ENCODE measurements around the gene SLC15A1.

The SLC15A1 gene

GRCh38 chr13:98752467-98753290, at the start of gene SLC15A1:
TSS of gene SLC15A1 (minus strand) at chr13:98752672. CDS start at chr13:98752598, 74 bp downstream.
- no peak for DNase-seq (ENCODE audit: low spot score)

- no peak for DNase-seq (ENCODE audit: low spot score)
Measured at GRCh38 chr13:98801626-98802418, 49.4 kb upstream of the SLC15A1 start.

- no peak for DNase-seq (ENCODE audit: low spot score)
Measured at GRCh38 chr13:98800078-98800477, 47.6 kb upstream of the SLC15A1 start.

- no peak for DNase-seq (ENCODE audit: low spot score)
Measured at GRCh38 chr13:98798849-98799645, 46.6 kb upstream of the SLC15A1 start.

- no peak for DNase-seq (ENCODE audit: low spot score)
Measured at GRCh38 chr13:98797456-98797855, 45.0 kb upstream of the SLC15A1 start.

- DNase-seq (ENCODE audit: low spot score), result no peak
Measured at GRCh38 chr13:98796798-98797197, 44.3 kb upstream of the SLC15A1 start.

GRCh38 chr13:98796191-98796590, 43.7 kb upstream of the SLC15A1 start:
- no peak for DNase-seq (ENCODE audit: low spot score)

GRCh38 chr13:98795220-98795619, 42.7 kb upstream of the SLC15A1 start:
- DNase-seq (ENCODE audit: low spot score), result no peak

- DNase-seq (ENCODE audit: low spot score), result no peak
Measured at GRCh38 chr13:98794498-98794897, 42.0 kb upstream of the SLC15A1 start.

GRCh38 chr13:98792785-98793495, 40.5 kb upstream of the SLC15A1 start:
- no peak for DNase-seq (ENCODE audit: low spot score)

GRCh38 chr13:98792321-98792720, 39.8 kb upstream of the SLC15A1 start:
- no peak for DNase-seq (ENCODE audit: low spot score)

GRCh38 chr13:98791611-98792010, 39.1 kb upstream of the SLC15A1 start:
- no peak for DNase-seq (ENCODE audit: low spot score)

- DNase-seq (ENCODE audit: low spot score), result no peak
Measured at GRCh38 chr13:98787996-98788395, 35.5 kb upstream of the SLC15A1 start.

GRCh38 chr13:98787173-98787572, 34.7 kb upstream of the SLC15A1 start:
- DNase-seq (ENCODE audit: low spot score), result no peak

- DNase-seq (ENCODE audit: low spot score), result no peak
Measured at GRCh38 chr13:98786023-98786422, 33.6 kb upstream of the SLC15A1 start.

GRCh38 chr13:98785405-98785804, 32.9 kb upstream of the SLC15A1 start:
- no peak for DNase-seq (ENCODE audit: low spot score)

- DNase-seq (ENCODE audit: low spot score), result no peak
Measured at GRCh38 chr13:98784666-98785065, 32.2 kb upstream of the SLC15A1 start.

- DNase-seq (ENCODE audit: low spot score), result no peak
Measured at GRCh38 chr13:98783856-98784478, 31.5 kb upstream of the SLC15A1 start.

GRCh38 chr13:98782654-98783053, 30.2 kb upstream of the SLC15A1 start:
- no peak for DNase-seq (ENCODE audit: low spot score)

GRCh38 chr13:98781905-98782304, 29.4 kb upstream of the SLC15A1 start:
- no peak for DNase-seq (ENCODE audit: low spot score)

GRCh38 chr13:98781470-98781869, 29.0 kb upstream of the SLC15A1 start:
- no peak for DNase-seq (ENCODE audit: low spot score)
